Measurements from ENCODE around the gene FAM227A. TPM values are rescaled to one million over a fixed set of nuclear protein-coding genes. Genes with fewer than 3 reads are reported as not detected.

FAM227A gene
- total and polyA plus RNA-seq, 2 of the 13 experiments (the other 11 are each of a cell fraction or from before 2014, with no cell fraction given): 1.0 to 1.5 TPM

GRCh38 chr22:38700789-38701628 lies 44.8 kb upstream of the FAM227A start, which contains the start of gene JOSD1 (continued):
- peak; percentile 91 for TF ChIP-seq ZNF687 (CRISPR knock-in tag; IDR thresholded peaks at IDR 0.05)
- TF ChIP-seq ZNF652 (CRISPR knock-in tag; IDR thresholded peaks at IDR 0.05; ENCODE audit: borderline replicate concordance, low read depth): no peak
- TF ChIP-seq ZFP1 (CRISPR knock-in tag; IDR thresholded peaks at IDR 0.05): no peak
- peak; percentile 55; the same call in 1 of the 2 replicates for TF ChIP-seq ZNF503 (CRISPR knock-in tag; IDR thresholded peaks at IDR 0.05)
- TF ChIP-seq ZSCAN21 (CRISPR knock-in tag; IDR thresholded peaks at IDR 0.05; ENCODE audit: borderline replicate concordance): peak; percentile 86
- no peak for TF ChIP-seq DNMT3B (CRISPR knock-in tag; conservative IDR thresholded peaks at IDR 0.05)
- no peak for TF ChIP-seq ZNF781 (CRISPR knock-in tag; IDR thresholded peaks at IDR 0.05; ENCODE audit: borderline replicate concordance, not compliant biosample characterization)
- TF ChIP-seq, protein P1, sequence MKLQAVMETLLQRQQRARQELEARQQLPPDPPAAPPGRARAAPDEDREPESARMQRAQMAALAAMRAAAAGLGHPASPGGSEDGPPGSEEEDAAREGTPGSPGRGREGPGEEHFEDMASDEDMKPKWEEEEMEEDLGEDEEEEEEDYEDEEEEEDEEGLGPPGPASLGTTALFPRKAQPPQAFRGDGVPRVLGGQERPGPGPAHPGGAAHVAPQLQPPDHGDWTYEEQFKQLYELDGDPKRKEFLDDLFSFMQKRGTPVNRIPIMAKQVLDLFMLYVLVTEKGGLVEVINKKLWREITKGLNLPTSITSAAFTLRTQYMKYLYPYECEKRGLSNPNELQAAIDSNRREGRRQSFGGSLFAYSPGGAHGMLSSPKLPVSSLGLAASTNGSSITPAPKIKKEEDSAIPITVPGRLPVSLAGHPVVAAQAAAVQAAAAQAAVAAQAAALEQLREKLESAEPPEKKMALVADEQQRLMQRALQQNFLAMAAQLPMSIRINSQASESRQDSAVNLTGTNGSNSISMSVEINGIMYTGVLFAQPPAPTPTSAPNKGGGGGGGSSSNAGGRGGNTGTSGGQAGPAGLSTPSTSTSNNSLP (IDR thresholded peaks at IDR 0.05; ENCODE audit: low read depth, low read length): no peak
- no peak for TF ChIP-seq RELA (CRISPR knock-in tag; IDR thresholded peaks at IDR 0.05)
- TF ChIP-seq PHF20 (CRISPR knock-in tag; IDR thresholded peaks at IDR 0.05): peak; percentile 70
- TF ChIP-seq ZNF556 (CRISPR knock-in tag; IDR thresholded peaks at IDR 0.05; ENCODE audit: borderline replicate concordance): no peak
- TF ChIP-seq POLR2A (IDR thresholded peaks at IDR 0.05; ENCODE audit: insufficient read depth in 1 of 2, low read depth in 2 of 2, low read length in 2 of 2): peak; percentile 57 to 72
- TF ChIP-seq, protein P2, sequence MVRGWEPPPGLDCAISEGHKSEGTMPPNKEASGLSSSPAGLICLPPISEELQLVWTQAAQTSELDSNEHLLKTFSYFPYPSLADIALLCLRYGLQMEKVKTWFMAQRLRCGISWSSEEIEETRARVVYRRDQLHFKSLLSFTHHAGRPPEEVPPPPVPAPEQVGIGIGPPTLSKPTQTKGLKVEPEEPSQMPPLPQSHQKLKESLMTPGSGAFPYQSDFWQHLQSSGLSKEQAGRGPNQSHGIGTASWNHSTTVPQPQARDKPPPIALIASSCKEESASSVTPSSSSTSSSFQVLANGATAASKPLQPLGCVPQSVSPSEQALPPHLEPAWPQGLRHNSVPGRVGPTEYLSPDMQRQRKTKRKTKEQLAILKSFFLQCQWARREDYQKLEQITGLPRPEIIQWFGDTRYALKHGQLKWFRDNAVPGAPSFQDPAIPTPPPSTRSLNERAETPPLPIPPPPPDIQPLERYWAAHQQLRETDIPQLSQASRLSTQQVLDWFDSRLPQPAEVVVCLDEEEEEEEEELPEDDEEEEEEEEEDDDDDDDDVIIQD (CRISPR knock-in tag; IDR thresholded peaks at IDR 0.05; ENCODE audit: low read depth): no peak
- TF ChIP-seq FIP1L1 (IDR thresholded peaks at IDR 0.05; ENCODE audit: borderline replicate concordance, insufficient read depth, low read depth, low read length): no peak
- TF ChIP-seq ZNF660 (CRISPR knock-in tag; IDR thresholded peaks at IDR 0.05; ENCODE audit: borderline replicate concordance, low read depth): no peak
- TF ChIP-seq E2F1 (CRISPR knock-in tag; IDR thresholded peaks at IDR 0.05): peak; percentile 32; the same call in 1 of the 2 replicates
- TF ChIP-seq THYN1 (CRISPR knock-in tag; IDR thresholded peaks at IDR 0.05; ENCODE audit: borderline replicate concordance, low read depth): no peak
- TF ChIP-seq ZNF841 (CRISPR knock-in tag; IDR thresholded peaks at IDR 0.05; ENCODE audit: borderline replicate concordance): peak; percentile 41; the same call in 1 of the 2 replicates

Measured in HepG2 (cell line).